Breast epithelium (tissue), 3 donors: ENCODE results near the gene ZDHHC12.

Experiments
- POLR2A ChIP-seq: fragments of 450-650 bp; IDR thresholded peaks from one replicate; pipeline ENCODE4 v1.6.1; 2016; ENCODE audit warnings: antibody characterized with exemption, mild to moderate bottlenecking, moderate library complexity
- TF ChIP-seq, protein P1 (sequence below), 3 donors: fragments of 450-650 bp; IDR thresholded peaks; one replicate each; pipeline ENCODE4 v1.5.1; 2016 to 2017; ENCODE audit warnings: antibody characterized with exemption in 3 of 3, mild to moderate bottlenecking in 3 of 3, moderate library complexity in 3 of 3

DNA sequence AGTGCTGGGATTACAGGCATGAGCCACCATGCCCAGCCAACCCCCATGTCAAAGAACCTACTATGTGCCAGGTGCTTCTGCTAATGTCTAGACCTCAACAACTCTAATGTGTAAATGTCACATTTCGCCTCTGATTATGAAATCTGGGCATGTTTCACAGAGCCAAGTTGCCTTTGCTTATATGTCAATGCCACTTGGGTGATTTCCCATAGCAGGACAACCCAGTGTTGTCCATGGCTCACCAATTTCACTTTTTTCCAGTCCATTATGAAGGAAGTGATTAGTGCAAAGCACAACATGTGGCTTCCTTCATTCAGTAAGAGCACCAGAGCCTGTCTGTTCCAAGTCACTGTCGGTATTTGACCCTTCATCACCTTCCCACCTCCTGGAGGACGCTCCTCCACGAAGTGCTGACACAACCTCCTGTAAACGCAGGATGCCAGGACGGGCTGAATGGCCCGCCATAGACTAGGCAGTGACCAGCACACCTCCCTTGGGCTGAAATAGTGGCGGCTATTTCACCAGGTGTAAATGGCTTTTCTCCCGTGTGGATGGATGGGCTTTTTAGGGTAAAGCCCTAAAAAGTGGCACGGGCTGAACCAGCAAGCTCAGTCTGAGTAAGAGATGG lies 22.6 kb downstream of the ZDHHC12 start:
- TF ChIP-seq POLR2A, result no peak
- TF ChIP-seq, protein P1, sequence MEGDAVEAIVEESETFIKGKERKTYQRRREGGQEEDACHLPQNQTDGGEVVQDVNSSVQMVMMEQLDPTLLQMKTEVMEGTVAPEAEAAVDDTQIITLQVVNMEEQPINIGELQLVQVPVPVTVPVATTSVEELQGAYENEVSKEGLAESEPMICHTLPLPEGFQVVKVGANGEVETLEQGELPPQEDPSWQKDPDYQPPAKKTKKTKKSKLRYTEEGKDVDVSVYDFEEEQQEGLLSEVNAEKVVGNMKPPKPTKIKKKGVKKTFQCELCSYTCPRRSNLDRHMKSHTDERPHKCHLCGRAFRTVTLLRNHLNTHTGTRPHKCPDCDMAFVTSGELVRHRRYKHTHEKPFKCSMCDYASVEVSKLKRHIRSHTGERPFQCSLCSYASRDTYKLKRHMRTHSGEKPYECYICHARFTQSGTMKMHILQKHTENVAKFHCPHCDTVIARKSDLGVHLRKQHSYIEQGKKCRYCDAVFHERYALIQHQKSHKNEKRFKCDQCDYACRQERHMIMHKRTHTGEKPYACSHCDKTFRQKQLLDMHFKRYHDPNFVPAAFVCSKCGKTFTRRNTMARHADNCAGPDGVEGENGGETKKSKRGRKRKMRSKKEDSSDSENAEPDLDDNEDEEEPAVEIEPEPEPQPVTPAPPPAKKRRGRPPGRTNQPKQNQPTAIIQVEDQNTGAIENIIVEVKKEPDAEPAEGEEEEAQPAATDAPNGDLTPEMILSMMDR (IDR thresholded peaks at IDR 0.05), result no peak
